Kidney (tissue), 22 donors: ENCODE data around the gene HTR1E. TPM values are rescaled to one million over a fixed set of nuclear protein-coding genes. Genes with fewer than 3 reads are reported as not detected.
"Not testable (repeated sequence)": the region's sequence is repeated elsewhere in the genome, so short reads cannot be mapped to it uniquely, and the experiment has no call there.

Source experiments
- DNase-seq, 5 donors: peaks; one replicate each; pipeline ENCODE4 v3.0.0-alpha.2; 2013 to 2020
- FAIRE-seq: peaks from 2 replicates; lab custom pipeline; 2012; peaks lifted over from hg19 to GRCh38; lab: Jason Lieb, UNC
- H3K27ac ChIP-seq, 2 donors: one replicate each; pipeline ENCODE4 v1.7.0; 2013; ENCODE audit warnings: low read depth in 2 of 2, low read length in 2 of 2, inconsistent platforms in 1 of 2
- H3K27me3 ChIP-seq: one replicate; pipeline ENCODE4 v1.7.1; 2013; ENCODE audit warnings: low read length, inconsistent platforms; ENCODE audit not compliant: control insufficient read depth, insufficient read depth
- H3K36me3 ChIP-seq, 3 donors: one replicate each; pipeline versions ENCODE4 v1.7.0 to v1.7.1; 2013; ENCODE audit warnings: low read length in 3 of 3, control low read depth in 1 of 3, inconsistent platforms in 1 of 3; ENCODE audit not compliant: insufficient read depth in 3 of 3, control insufficient read depth in 2 of 3
- H3K4me1 ChIP-seq, 3 donors: one replicate each; pipeline versions ENCODE4 v1.7.0 to v1.7.1; 2013; ENCODE audit warnings: low read length in 3 of 3, inconsistent platforms in 1 of 3, low read depth in 1 of 3; ENCODE audit not compliant: control insufficient read depth in 2 of 3, insufficient read depth in 2 of 3
- H3K4me3 ChIP-seq, 3 donors: one replicate each; pipeline versions ENCODE4 v1.7.0 to v1.8.1; 2013; ENCODE audit warnings: low read length in 3 of 3, control low read depth in 1 of 3, inconsistent platforms in 1 of 3
- H3K9ac ChIP-seq, 3 donors: one replicate each; pipeline versions ENCODE4 v1.7.0 to v1.7.1; 2013; ENCODE audit warnings: low read length in 3 of 3, control low read depth in 1 of 3, inconsistent platforms in 1 of 3
- H3K9me3 ChIP-seq, 3 donors: one replicate each; pipeline versions ENCODE4 v1.7.0 to v1.7.1; 2013; ENCODE audit warnings: low read length in 3 of 3, control low read depth in 1 of 3, inconsistent platforms in 1 of 3; ENCODE audit not compliant: control insufficient read depth in 2 of 3, insufficient read depth in 1 of 3
- CTCF ChIP-seq: IDR thresholded peaks from 3 replicates; pipeline ENCODE4 v1.5.1; 2012; ENCODE audit warnings: mild to moderate bottlenecking, moderate library complexity, borderline replicate concordance; ENCODE audit not compliant: insufficient read depth; ENCODE audit errors: extremely low read depth
- intact Hi-C: fragments of 100-400 bp; cut with DNase I; formaldehyde crosslinking; loops from one replicate; pipeline ENCODE4 v1.11.1; 2022
- long read RNA-seq, 10 donors: library from polyadenylated mRNA in 1 of 10; unstranded in 1 of 10; transcript quantifications; one replicate each; pipeline ENCODE4 v2.0.0 and lab custom pipeline, GENCODE V29; 2021 to 2026
- polyA plus RNA-seq: library from polyadenylated mRNA; stranded (reverse); fragments of 350-450 nt; fragmentation: Illumina TruSeq; extraction: RNeasy Lipid Tissue Mini Kit (QIAGEN cat#74804); gene quantifications from one replicate; pipeline ENCODE4 v1.2.3, GENCODE V29; 2014; ENCODE audit warnings: low read depth, low replicate concordance; ENCODE audit not compliant: insufficient read depth
- total RNA-seq: library from RNA; stranded (reverse); fragmentation: NEBNext Ultra II Directional; extraction: Animal tissue kit (Norgen Biotek cat#: 25700); gene quantifications from one replicate; pipeline ENCODE4 v1.2.1, GENCODE V29; 2021
- donor health status: control.
- donor health status: control.
- donor health status: control.
- donor health status: control.
- donor health status: control.
- donor health status: DM: yes; HTN: yes; CAD: no.
- donor health status: Normal renal cell carcinoma (clear cell type).

Gene HTR1E
- total RNA-seq (not detected), polyA plus RNA-seq (not detected)
- long read RNA-seq, donor 1: 0 reads
- long read RNA-seq, donor 2: 0 reads
- long read RNA-seq, donor 3: 0 reads
- long read RNA-seq, donor 4: 0 reads
- long read RNA-seq, donor 5: 0 reads
- long read RNA-seq, donor 6: 0 reads
- long read RNA-seq, donor 7: 0 reads
- long read RNA-seq, donor 8: 0 reads
- long read RNA-seq, donor 9: 0 reads
- long read RNA-seq, donor 10: 0 reads

GRCh38 chr6:86937219-86938079 lies at the start of gene HTR1E:
HTR1E (plus strand) TSS chr6:86937528; CDS start chr6:87015335, 77,807 bp downstream.
- no peak for FAIRE-seq
- Histone ChIP-seq H3K9me3 (no peaks in the 10 kb centered on the region), H3K36me3 (no peaks in the 10 kb centered on the region), H3K4me3 (peak within 1 kb of the TSS in 2 of 3 donors; percentile 45 to 49), H3K27ac (no peak within 1 kb of the TSS), H3K9ac (peak within 1 kb of the TSS in 1 of 3 donors; percentile 28), H3K4me1 (peaks cover 0 to 4% (median 0%) of the 10 kb centered on the region in 3 donors), H3K27me3 (no peaks in the 10 kb centered on the region)
- intact Hi-C loops: no loop called here
- DNase-seq: peak; percentile 62 to 85 (median 78)
- TF ChIP-seq CTCF: peak; percentile 26

- FAIRE-seq (no peak), DNase-seq (peak in 2 of 5 donors; percentile 16 to 61)
- Histone ChIP-seq H3K27ac (no peak overlapping the region), H3K27me3 (no peaks in the 10 kb centered on the region), H3K9ac (no peak overlapping the region), H3K4me3 (no peak overlapping the region), H3K36me3 (no peaks in the 10 kb centered on the region), H3K4me1 (no peaks in the 10 kb centered on the region), H3K9me3 (peaks cover 0 to 2% (median 0%) of the 10 kb centered on the region in 3 donors)
- TF ChIP-seq CTCF: no peak
- intact Hi-C loops: no loop called here
Measured at GRCh38 chr6:86888301-86888700, 49.0 kb upstream of the HTR1E start.

- intact Hi-C loops, FAIRE-seq, DNase-seq, H3K9ac ChIP-seq, H3K4me3 ChIP-seq, H3K36me3 ChIP-seq, H3K27me3 ChIP-seq, H3K4me1 ChIP-seq, H3K27ac ChIP-seq, H3K9me3 ChIP-seq: not testable (repeated sequence)
Measured at GRCh38 chr6:86897265-86897664, 40.1 kb upstream of the HTR1E start.

GRCh38 chr6:86913795-86914194 lies 23.5 kb upstream of the HTR1E start:
- TF ChIP-seq CTCF: no peak
- intact Hi-C loops: no loop called here
- no peak for DNase-seq
- Histone ChIP-seq H3K9me3 (no peaks in the 10 kb centered on the region), H3K27me3 (no peaks in the 10 kb centered on the region), H3K4me1 (no peaks in the 10 kb centered on the region), H3K9ac (no peak overlapping the region), H3K4me3 (no peak overlapping the region), H3K27ac (no peak overlapping the region), H3K36me3 (no peaks in the 10 kb centered on the region)
- no peak for FAIRE-seq
